ENCODE results near the gene NEUROG1.

The NEUROG1 gene

DNA sequence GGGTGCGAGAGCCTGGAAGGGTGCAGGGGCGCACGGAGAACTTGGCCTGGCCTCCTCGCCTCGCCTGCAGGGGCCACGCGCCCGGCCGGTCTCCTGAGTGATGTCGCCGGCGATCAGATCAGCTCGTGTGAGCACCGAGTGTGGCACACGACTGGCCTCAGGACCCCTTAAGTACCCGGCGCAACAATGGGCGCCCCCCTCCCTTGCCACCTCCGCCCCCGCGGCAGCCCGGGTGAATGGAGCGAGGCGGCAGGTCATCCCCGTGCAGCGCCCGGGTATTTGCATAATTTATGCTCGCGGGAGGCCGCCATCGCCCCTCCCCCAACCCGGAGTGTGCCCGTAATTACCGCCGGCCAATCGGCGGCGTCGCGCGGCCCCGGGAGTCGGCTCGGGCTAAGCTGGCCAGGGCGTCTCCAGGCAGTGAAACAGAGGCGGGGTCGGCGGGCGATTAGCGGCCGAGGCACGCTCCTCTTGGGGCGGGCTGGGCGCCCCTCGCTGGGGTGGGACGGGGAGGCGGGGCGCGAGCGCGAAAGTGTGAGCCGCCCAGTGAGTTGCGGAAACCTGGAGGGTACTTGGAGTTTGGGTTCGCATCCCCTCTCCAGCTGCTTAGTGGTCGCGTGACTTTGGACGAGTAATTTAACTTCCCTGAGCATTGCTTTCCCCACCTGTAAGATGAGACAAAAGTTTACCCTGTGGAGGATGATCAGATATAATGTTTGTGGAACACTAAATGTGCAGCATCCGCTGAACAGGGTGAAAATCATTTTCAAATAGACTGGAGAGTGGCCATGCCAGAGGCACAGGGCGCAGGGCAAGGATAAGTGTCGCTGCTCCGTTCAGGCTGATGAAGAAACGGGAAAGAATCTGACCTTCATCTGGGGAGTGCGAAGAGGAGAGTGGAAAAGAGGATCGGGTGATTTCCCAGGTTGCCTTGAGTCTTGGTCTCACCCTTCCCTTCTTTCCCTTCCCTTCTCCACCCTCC lies at the start of gene NEUROG1:
Gene NEUROG1 (minus strand): TSS at position 145 of the 982 bp plus-strand sequence. CDS start 274 bp downstream, outside the sequence.
- no peak for DNase-seq

DNA sequence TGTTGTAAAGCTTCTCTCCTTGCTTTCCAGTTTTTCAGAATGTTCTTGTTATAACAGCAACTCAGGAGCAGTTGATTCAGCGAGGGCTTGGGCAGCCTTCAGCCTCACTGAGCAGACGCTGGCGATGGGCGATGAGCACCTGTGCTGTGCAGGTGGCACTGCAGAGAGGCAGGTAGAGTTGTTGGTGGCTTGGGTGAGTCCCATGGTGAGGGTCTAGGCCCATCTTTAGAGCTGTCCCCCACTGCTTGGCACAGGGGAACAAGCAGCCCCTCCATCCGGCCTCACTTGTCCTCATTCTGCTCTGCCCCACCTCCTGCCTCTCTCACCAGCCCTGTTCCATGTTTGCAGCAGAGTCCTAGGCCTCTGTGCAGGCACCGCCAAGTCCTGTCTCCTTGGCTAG lies 49.2 kb upstream of the NEUROG1 start:
- no peak for DNase-seq

DNA sequence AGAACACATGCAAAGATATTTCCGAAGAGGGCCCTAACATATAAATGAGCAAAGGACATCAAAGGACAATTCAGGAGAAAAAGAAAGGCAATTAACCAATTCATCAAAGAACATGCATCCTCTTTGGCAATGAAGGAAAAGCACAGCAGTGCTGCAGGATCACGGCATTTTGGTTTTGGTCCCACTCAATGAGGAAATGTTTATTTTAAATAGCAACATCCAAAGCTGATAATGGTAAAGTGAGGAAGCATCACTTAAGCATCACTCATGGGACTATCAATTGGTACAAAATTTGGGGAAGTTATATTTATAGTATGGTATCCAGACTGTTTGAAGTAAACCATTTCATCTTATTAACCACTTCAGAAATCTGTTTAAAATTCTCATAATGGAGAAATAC lies 48.5 kb upstream of the NEUROG1 start:
- DNase-seq: no peak

- DNase-seq: no peak
Measured at GRCh38 chr5:135582099-135582781, 46.5 kb upstream of the NEUROG1 start.

DNA sequence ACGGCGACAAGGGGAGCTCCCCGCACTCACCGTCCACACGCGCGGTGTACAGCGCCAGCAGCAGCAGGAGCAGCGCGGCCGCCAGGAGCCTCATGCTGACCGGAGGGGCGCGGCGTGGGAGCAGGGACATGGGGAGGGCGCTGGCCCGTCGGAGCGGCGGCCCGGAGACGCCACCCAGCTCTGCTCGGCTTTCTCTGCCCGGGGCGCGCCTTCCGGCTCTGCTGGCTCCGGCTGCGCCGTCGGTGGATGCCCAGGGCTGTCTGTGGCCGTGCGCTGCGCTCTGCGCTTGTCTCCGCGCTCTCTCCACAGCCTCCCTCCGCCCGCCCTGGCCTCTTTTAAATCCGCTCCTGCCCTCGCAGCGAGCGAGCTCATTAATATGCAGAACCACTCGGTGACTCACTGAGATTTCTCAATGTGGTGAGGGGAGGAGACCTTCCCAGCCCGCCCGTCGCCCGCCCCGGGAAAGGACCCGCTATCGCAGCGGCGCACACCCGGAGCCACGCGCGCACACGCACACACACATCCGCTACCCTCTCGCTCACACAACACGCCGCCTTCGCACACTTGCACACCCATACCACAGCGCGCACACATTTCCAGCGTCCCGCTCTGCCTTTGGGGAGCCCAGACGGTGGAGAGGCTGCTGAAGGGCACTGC lies 43.0 kb upstream of the NEUROG1 start, which contains the start of gene CXCL14:
Gene CXCL14 (minus strand): TSS at position 307 of the 657 bp plus-strand sequence. CDS start 213 bp downstream, at position 94.
- no peak for DNase-seq

DNA sequence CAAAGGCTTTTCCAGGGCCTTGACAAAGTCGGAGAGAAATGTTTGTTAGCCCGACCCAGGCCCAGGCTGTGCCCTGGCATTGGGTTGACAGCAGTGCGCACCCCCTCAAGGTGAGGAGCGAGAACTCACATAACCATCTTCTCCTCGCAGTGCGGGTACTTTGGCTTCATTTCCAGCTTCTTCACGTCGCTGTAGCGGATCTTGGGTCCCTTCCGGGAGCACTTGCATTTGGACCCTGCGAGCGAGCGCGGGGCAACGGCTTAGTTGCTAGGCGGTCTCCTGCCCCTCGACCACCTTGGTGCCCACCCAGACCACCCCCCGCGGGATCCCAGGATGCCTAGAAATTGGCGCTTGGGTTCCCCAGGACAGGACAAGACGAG lies 42.5 kb upstream of the NEUROG1 start:
- no peak for DNase-seq

- no peak for DNase-seq
Measured at GRCh38 chr5:135577421-135577820, 41.7 kb upstream of the NEUROG1 start.

- DNase-seq: no peak
Measured at GRCh38 chr5:135576075-135576599, 40.4 kb upstream of the NEUROG1 start.

DNA sequence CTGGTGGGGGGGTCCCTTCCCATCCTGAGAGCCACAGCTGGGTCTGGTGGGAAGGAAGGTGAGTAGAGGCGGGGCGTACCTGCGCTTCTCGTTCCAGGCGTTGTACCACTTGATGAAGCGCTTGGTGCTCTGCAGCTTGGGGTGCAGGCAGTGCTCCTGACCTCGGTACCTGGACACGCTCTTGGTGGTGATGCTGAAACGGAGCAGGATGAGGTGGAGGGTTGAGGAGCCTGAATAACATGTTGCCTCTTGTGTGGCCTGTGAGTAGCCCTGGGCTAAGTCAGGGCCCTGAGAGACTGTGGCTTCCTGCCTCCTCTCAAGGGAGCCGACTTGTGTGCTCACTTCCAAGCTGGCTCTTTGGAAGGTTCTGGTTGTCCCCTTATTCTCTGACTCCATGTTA lies 38.7 kb upstream of the NEUROG1 start:
- no peak for DNase-seq

DNA sequence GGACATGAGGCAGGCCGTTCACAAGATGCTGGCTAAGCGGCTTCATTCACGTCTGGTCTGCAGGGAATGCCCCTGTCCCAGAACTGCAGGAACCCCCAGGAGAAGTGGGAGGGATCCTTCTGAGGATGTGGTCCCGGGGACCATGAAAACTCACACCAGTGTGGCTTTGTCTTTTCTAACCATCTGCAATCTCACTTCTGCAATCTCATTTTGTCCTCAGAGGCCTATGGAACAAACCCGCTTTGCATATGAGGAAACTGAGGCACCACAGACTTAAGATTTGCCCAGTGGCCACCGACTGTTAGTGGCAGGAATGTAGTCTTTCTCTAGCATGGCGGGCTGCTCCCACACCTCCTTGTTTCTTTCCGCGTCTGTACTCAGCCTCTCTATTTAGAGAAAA lies 36.1 kb upstream of the NEUROG1 start:
- no peak for DNase-seq

- DNase-seq: no peak
Measured at GRCh38 chr5:135571066-135571609, 35.4 kb upstream of the NEUROG1 start.

DNA sequence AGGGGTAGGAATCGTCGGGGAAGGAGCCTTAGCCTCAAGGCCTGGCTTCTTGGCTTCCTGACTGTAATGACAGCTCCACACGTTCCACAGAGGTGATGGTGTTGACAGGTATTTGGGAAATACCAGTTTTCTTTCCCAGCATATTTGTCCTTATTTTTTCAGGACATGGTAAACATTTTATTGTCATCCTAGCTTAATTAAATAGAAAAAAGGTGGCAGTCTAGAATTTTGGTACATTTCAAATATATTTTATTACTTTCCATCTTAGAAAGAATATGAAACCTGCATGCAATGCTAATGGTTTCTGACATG lies 34.6 kb upstream of the NEUROG1 start:
- DNase-seq: no peak

DNA sequence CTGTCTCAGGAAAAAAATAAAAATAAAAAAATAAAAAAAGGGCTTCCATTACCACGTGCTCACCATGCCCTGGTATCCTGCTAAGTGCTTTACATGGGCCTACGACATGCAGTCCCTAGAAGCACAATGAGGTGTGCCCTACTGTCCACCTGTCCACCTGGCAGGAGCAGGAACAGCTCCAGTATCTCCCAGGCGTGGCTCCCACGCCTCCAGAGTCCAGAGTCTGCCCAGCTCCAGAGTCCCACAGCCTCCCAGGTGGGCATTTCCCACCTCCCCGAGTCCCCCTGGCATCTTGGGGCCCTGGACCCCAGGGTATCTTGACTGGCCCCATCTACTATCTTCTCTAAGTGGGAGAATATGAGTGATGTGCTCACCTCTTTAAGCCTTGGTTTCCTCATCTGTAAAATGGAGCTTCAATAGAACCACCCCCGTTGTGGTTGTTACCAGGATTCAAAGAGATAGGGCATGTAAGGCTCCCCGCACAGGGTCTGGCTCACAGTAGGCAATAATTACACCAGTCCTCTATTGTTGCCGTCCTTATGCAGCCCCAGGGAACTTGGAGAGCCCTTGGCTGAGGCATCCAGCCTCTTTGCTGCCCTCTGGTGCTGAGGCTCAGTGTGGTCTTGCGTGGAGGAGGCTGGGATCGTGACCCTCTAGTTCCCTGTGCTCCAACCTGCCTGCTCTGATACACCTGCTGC lies 34.1 kb upstream of the NEUROG1 start:
- DNase-seq: peak; percentile 0

DNA sequence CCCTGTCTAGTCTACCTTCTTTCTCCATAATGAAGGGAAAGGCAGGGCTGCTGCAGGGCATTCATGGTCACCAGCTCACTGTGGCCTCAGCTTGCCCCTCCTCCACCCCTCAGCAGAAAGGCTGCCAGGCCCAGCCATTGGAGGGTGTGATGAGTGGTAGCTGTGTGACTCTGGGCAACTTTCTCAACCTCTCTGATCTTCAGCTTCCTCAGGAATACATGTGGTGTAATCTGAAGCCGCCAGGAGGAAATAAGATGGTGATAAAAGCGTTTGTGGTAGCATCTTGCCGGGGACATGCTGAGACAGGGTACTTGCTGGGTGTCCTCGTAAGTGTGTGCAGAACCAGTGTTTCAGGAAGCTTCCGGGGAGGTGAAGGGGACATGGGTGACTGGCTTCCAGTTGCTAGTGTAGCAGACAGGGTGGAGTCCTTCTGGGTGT lies 33.2 kb upstream of the NEUROG1 start:
- DNase-seq: no peak

DNA sequence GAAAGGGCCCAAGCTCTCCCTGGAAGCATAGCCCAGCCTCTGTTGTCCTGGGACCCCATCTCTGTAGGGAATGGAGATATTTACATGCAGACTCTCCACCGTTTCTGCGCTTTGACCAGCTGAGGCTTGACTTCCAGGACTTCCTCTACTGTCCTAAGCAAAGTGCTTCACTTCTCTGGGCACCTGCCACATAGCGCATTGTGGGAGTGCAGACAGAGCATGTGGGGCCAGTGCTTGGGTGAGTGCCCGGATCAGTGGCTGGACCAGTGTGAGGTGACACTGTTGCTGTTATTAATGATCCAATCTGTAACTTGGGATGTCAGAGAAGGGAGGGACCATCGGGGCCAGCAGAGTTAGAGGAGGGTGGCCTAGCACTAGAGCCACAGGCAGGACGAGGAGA lies 32.5 kb upstream of the NEUROG1 start:
- no peak for DNase-seq

- DNase-seq: no peak
Measured at GRCh38 chr5:135567661-135568060, 31.9 kb upstream of the NEUROG1 start.

DNA sequence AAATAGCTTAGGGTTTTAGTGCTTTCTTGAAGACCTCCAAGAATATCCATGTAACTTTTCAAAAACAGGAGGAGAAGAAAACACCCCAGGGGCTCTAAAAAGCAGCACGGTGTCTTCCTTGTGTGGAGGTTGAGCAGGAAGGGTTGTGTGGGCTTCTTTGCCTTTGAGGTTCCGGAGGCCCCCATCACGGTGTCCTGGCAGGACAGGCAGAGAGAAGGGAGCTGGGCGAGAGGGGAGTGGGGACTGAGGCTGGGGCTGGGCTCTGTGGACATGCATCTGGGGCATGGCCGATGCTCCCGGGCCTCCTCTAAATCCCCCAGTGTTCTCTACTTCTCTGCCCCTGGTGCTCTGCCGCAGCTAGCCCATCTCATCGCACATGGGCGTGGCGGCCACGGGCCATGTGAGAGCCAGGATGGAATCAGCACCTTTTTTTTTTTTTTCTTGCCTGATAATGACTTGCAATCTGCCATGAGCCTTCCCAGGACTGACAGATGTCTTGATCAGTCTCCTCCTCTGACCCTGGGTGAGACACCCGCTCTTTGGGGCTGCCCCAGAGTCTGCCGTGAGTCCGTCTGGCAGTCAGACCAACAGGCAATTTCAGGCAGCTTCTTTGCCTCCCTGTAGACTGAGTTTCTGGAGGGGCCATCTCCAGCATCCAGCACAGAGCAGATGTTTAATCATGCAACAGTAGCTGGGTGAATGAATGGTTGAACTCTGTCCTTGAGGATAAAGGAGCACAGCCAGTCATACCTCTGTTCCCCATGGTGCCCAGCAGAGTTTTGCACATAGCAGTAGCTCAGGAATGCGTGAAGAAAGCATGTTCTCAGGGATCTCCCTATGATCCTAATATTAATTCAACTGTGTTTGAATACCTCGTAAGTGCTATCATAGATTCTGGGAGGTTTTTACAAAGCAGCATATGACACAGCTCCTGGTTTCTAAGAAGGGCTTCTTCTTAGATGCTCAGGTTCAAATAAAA lies 30.9 kb upstream of the NEUROG1 start:
- no peak for DNase-seq

- peak; percentile 8 for DNase-seq
Measured at GRCh38 chr5:135565725-135566421, 30.1 kb upstream of the NEUROG1 start.

DNA sequence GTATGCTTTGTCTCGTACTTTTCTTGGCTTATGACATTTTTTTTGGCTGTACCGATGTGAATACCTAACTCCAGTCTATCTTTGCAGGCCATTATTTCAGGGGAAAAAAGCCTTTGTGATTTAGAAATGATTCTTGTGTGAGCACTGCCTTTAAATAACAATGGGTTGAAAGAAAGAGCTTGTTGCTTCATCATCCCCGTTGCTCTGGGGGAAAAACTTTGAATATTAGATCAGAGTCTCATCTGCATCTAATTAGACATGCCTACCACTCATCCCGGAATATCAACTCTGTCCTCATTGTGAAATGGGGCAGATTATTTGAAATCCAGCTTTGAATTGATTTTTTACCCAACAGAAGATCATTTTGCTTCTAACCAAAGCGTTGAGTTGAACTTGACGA lies 29.5 kb upstream of the NEUROG1 start:
- no peak for DNase-seq

GRCh38 chr5:135564331-135564730 lies 28.6 kb upstream of the NEUROG1 start:
- no peak for DNase-seq

Measured in NCI-H1694 (cell line).